Measurements from ENCODE around the gene PFN3. TPM values are rescaled to one million over a fixed set of nuclear protein-coding genes. Genes with fewer than 3 reads are reported as not detected.

The PFN3 gene, protein sequence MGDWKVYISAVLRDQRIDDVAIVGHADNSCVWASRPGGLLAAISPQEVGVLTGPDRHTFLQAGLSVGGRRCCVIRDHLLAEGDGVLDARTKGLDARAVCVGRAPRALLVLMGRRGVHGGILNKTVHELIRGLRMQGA
- total RNA-seq, result not detected in 2 replicates
- long read RNA-seq, result 0 reads

DNA sequence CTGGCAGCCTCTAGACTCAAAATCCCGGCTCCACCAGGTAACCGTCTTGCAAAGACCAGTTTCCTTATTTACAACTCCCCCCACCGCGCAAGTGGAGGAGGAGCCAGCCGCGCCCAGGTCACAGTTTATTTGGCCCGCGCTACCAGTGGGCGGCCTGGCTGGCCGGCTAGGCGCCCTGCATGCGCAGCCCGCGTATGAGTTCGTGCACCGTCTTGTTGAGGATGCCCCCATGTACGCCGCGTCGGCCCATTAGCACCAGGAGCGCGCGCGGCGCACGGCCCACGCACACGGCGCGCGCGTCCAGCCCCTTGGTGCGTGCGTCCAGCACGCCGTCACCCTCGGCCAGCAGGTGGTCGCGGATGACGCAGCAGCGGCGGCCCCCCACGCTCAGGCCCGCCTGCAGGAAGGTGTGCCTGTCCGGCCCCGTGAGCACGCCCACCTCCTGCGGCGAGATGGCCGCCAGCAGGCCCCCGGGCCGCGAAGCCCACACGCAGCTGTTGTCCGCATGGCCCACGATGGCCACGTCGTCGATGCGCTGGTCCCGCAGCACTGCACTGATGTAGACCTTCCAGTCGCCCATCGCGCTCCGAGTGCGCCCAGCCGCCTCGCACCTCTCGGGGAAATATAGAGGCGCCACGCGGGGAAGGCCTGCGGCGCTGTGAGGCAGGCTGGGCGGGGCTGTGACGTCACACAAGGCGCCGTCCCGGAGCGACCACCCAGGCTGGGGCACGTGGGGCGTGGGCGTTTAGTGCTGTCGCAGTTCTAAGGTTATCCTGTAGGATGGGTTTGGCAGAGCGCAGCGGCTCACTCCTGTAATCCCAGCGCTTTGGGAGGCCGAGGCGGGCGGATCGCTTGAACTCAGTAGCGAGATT, at the start of gene PFN3:
Gene PFN3 (minus strand): TSS at position 665 of the 872 bp plus-strand sequence. CDS start 85 bp downstream, at position 580.
- no peak for DNase-seq (ENCODE audit: low spot score, unreplicated experiment)
- TF ChIP-seq, protein P1, sequence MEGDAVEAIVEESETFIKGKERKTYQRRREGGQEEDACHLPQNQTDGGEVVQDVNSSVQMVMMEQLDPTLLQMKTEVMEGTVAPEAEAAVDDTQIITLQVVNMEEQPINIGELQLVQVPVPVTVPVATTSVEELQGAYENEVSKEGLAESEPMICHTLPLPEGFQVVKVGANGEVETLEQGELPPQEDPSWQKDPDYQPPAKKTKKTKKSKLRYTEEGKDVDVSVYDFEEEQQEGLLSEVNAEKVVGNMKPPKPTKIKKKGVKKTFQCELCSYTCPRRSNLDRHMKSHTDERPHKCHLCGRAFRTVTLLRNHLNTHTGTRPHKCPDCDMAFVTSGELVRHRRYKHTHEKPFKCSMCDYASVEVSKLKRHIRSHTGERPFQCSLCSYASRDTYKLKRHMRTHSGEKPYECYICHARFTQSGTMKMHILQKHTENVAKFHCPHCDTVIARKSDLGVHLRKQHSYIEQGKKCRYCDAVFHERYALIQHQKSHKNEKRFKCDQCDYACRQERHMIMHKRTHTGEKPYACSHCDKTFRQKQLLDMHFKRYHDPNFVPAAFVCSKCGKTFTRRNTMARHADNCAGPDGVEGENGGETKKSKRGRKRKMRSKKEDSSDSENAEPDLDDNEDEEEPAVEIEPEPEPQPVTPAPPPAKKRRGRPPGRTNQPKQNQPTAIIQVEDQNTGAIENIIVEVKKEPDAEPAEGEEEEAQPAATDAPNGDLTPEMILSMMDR (IDR thresholded peaks at IDR 0.05; ENCODE audit: unreplicated experiment), result no peak
- peaks cover 53% of the 10 kb centered on the region for H3K27me3 Mint-ChIP-seq
- no peak within 1 kb of the TSS for H3K4me3 Mint-ChIP-seq (ENCODE audit: low read depth)
- no peaks in the 10 kb centered on the region for H3K36me3 Mint-ChIP-seq (ENCODE audit: insufficient read depth)
- H3K4me1 Mint-ChIP-seq (ENCODE audit: low read depth), result peaks cover 7% of the 10 kb centered on the region
- H3K9me3 Mint-ChIP-seq (ENCODE audit: low read depth), result no peaks in the 10 kb centered on the region
- H3K27ac Mint-ChIP-seq, result no peak within 1 kb of the TSS

DNA sequence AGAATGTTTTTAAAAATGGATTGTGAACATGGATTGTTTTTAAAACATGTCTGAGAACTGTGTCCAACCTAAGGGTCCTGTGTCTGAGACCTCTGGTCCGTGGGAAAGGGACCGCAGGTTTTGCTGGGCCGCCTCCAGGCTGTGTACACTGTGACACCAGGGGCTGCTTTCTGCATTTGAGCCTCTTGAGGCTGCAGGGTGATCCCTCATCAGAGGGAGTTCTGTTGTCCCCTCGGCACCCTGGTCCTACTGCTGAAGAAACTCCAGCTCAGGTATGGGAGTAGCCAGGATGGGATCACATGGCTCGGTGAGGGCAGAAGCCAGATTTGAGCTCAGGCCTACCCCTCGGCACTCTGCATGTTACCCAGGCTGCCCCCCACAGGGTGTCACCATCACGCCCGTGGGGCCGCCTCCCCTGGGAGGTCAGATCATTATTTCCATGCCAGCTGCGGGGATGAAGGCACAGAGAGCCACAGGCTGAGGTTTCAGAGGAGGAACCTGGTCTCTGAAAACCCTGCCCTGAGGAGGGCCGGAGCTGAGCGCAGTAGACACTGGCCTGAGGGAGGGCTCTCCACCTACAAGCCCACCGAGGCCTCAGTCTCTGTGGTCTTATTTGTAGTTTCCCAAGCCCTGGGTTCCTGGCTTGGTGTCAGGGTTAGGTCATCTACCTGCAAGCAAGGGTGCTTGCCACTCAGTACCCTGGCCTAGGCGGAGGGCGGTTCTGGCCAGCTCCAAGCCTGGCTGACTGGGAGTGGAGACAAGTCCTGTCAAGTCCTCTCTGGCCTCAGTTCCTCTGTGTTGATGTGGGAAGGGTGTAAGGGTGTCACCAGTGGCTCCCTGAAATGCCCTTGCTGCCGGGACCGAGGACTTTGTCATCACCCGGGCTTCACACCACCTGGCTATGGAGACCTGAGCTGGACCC, 48.9 kb upstream of the PFN3 start:
- peaks cover 13% of the 10 kb centered on the region for H3K27me3 Mint-ChIP-seq
- H3K9me3 Mint-ChIP-seq (ENCODE audit: low read depth), result no peaks in the 10 kb centered on the region

DNA sequence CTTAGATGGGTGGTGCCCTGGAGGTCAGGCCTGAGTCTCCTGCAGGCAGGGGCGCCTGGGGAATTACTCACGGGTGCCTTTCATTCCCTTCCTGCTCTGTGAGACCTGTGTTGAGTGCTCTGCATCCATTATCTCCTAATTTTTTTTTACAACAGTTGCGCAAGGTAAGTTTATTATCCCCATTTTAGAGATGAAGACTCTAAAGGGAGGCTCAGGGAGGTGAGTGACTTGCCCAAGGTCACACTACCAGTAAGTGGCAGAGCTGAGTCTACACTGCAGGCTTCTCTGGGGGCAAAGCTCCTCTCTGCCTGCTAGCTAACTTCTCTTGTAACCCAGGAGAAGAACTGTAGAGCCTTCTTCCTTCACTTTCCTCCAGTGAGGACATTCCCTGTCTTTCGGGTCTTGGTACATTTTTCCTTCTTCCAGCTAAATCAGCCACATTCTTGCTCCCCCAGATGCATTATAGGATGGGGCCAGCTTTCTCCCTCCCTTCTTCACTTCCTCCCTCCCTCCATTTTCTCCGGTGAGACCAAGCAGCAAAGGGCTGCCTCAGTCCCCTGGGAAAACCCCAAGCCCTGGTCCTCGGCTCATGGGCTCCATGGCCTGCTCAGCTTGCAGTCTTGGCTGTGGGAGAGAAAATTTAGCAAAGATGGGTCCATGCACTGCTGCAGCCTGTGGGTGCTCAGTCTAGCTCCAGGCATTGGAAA, 47.9 kb upstream of the PFN3 start:
- peaks cover 1% of the 10 kb centered on the region for H3K36me3 Mint-ChIP-seq (ENCODE audit: insufficient read depth)
- peak overlapping the region; percentile 71 for H3K4me3 Mint-ChIP-seq (ENCODE audit: low read depth)
- TF ChIP-seq, protein P1 (IDR thresholded peaks at IDR 0.05; ENCODE audit: unreplicated experiment), result no peak
- H3K9me3 Mint-ChIP-seq (ENCODE audit: low read depth), result no peaks in the 10 kb centered on the region
- H3K27ac Mint-ChIP-seq, result peak overlapping the region; percentile 82
- DNase-seq (ENCODE audit: low spot score, unreplicated experiment), result no peak
- peaks cover 15% of the 10 kb centered on the region for H3K4me1 Mint-ChIP-seq (ENCODE audit: low read depth)
- H3K27me3 Mint-ChIP-seq, result peaks cover 13% of the 10 kb centered on the region

More for the DNA sequence above, 48.9 kb upstream of the PFN3 start:
- H3K4me1 Mint-ChIP-seq (ENCODE audit: low read depth), result peaks cover 18% of the 10 kb centered on the region
- no peak overlapping the region for H3K4me3 Mint-ChIP-seq (ENCODE audit: low read depth)
- H3K27ac Mint-ChIP-seq, result no peak overlapping the region
- H3K36me3 Mint-ChIP-seq (ENCODE audit: insufficient read depth), result peaks cover 1% of the 10 kb centered on the region
- no peak for DNase-seq (ENCODE audit: low spot score, unreplicated experiment)
- TF ChIP-seq, protein P1 (IDR thresholded peaks at IDR 0.05; ENCODE audit: unreplicated experiment), result no peak

DNA sequence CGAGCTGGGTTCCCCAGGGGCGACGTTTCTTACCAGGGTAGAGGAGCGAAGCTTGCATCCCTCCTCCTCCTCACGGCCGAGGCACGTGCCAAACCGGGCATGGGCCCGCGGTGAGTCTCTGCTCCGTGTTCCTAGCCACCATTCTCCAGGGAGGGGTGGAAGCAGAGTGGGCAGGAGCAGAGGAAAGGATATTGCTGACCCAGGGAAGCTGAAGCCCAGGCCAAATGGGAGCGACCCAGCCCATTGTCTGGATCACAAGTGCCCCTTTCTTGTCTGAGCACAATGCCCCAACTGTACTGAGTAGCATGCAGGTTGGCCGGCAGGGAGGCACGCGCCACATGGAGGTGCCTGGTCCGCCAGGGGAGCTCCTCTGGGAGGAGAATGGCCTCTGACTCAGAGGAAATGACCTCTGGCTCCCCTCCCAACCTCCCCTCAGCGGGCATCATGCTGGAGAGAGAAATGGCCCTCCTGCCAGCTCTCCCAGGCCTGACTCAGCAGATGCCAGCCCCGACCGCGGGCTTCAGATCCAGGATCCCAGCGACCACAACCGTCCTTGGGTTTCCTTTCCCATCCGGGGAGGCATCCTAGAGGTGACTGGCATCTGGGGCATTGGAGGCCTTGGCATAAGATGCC, 47.3 kb upstream of the PFN3 start:
- Mint-ChIP-seq H3K27ac (peak overlapping the region; percentile 78), H3K4me1 (ENCODE audit: low read depth) (peaks cover 13% of the 10 kb centered on the region), H3K4me3 (ENCODE audit: low read depth) (peak overlapping the region; percentile 71), H3K36me3 (ENCODE audit: insufficient read depth) (peaks cover 1% of the 10 kb centered on the region), H3K9me3 (ENCODE audit: low read depth) (no peaks in the 10 kb centered on the region), H3K27me3 (peaks cover 13% of the 10 kb centered on the region)
- peak; percentile 52 for DNase-seq (ENCODE audit: low spot score, unreplicated experiment)
- TF ChIP-seq, protein P1 (IDR thresholded peaks at IDR 0.05; ENCODE audit: unreplicated experiment), result no peak

Measured in progenitor cell of endocrine pancreas (in vitro differentiated cells).